GM23248 (cell line): ENCODE results near the gene WRAP53.

Experiments
- EZH2 ChIP-seq: fragments of 200-600 bp; sonication (generic); IDR thresholded peaks from 2 replicates; pipeline ENCODE4 v1.6.1; 2018; ENCODE audit warnings: antibody characterized with exemption, mild to moderate bottlenecking; ENCODE audit not compliant: insufficient read depth, poor library complexity, severe bottlenecking
- EZH2phosphoT487 ChIP-seq: fragments of 200-600 bp; sonication (generic); IDR thresholded peaks from 2 replicates; pipeline ENCODE4 v1.6.1; 2018; ENCODE audit warnings: antibody characterized with exemption, moderate library complexity, mild to moderate bottlenecking, low read depth; ENCODE audit not compliant: insufficient read depth

DNA sequence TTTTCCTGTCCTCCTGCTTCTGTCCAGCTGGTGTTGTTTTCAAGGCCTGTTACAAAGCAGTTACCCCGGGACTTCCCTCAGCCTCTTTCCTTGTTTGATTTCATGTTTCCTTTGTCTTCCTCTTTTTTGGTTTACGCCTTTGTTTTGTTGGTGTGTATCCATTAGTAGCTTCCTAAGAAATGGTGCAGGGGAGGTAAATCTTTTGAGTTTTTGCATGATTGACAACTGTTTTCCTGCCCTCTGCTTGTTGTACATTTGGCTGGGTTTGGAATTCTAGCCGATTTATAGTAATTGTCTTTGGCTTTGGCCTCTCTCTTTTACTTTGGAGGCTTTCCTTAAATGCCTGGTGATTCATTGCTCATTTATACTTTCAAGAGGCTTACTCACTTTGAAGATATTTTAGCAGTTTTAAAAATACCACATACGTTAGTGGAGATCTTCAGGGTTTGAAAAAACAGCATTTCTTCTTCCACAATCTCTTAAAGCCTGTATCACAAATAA, 62.1 kb downstream of the WRAP53 start:
- TF ChIP-seq EZH2phosphoT487 (no peak), EZH2 (no peak)
